BJ (cell line): ENCODE results near the gene TMEM222. TPM values are rescaled to one million over a fixed set of nuclear protein-coding genes. Genes with fewer than 3 reads are reported as not detected.

Experiments used
- CTCF ChIA-PET: fragments of 350-600 bp; formaldehyde crosslinking; extraction: SDS; loops from one replicate; lab custom pipeline; 2021; ENCODE audit warnings: antibody characterized with exemption, inconsistent platforms; lab: Yijun Ruan, JAX
- POLR2A ChIA-PET: fragments of 300-600 bp; sonication (Branson Sonifier 250); formaldehyde crosslinking; extraction: SDS; loops from one replicate; lab custom pipeline; 2021; ENCODE audit warnings: antibody characterized with exemption; lab: Charles Lee
- DNase-seq: peaks from one replicate; pipeline ENCODE4 v3.0.0-alpha.2; 2011; ENCODE audit warnings: low read depth
- H3K27me3 ChIP-seq: 2 replicates; pipeline ENCODE4 v1.6.0; 2011; ENCODE audit warnings: low read length; ENCODE audit not compliant: control insufficient read depth, insufficient read depth
- H3K36me3 ChIP-seq: 2 replicates; pipeline ENCODE4 v1.5.1; 2011; ENCODE audit warnings: low read length; ENCODE audit not compliant: control insufficient read depth, insufficient read depth
- H3K4me3 ChIP-seq: 2 replicates; pipeline ENCODE4 v1.5.1; 2011; ENCODE audit warnings: low read depth, mild to moderate bottlenecking, control low read depth, low read length
- polyA plus RNA-seq: library from polyadenylated mRNA; depleted of rRNA; stranded (reverse); fragments of >200 nt; gene quantifications from 2 replicates; pipeline ENCODE4 v1.2.3, GENCODE V29; 2011
- TF ChIP-seq, protein P1 (sequence below): IDR thresholded peaks from 2 replicates; pipeline ENCODE4 v1.5.1; 2011; ENCODE audit warnings: low read depth, mild to moderate bottlenecking, control low read depth, inconsistent platforms, low read length, moderate library complexity; ENCODE audit not compliant: insufficient read depth

TMEM222 gene
- polyA plus RNA-seq, 1 experiment = 76.2 TPM

DNA sequence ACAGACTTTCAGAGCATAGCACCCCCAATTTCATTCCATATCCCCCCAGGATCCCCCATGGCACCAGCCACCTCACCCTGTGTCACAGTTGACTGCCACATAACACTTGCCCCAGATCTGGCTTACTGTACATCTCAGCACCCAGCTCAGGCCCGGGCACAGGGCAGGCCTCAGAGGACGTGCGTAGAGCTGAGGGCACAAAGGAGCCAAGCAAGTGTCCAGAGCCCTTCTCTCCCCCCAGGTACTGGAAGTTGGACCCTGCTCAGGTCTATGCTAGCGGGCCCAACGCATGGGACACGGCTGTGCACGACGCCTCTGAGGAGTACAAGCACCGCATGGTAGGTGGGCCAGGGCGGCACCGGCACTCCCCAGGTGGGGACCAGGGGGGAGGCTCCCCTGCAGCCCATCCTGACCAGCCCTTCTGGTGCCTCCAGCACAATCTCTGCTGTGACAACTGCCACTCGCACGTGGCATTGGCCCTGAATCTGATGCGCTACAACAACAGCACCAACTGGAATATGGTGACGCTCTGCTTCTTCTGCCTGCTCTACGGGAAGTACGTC lies 11.8 kb downstream of the TMEM222 start:
- H3K4me3 ChIP-seq = no peak overlapping the region
- ChIA-PET CTCF (interaction anchor here (0.5 to 6.3 kb wide), 18 partner anchors 10 to 367 kb away, joined by 3 to 70 read pairs (median 7); partner anchors contain the start of genes MAP3K6 and SYTL1), POLR2A (interaction anchor here (0.5 kb wide), 1 partner anchor 32 kb away, joined by 13 read pairs; no protein-coding TSS in a partner anchor)
- peaks cover 29% of the 10 kb centered on the region for H3K36me3 ChIP-seq
- TF ChIP-seq, protein P1, sequence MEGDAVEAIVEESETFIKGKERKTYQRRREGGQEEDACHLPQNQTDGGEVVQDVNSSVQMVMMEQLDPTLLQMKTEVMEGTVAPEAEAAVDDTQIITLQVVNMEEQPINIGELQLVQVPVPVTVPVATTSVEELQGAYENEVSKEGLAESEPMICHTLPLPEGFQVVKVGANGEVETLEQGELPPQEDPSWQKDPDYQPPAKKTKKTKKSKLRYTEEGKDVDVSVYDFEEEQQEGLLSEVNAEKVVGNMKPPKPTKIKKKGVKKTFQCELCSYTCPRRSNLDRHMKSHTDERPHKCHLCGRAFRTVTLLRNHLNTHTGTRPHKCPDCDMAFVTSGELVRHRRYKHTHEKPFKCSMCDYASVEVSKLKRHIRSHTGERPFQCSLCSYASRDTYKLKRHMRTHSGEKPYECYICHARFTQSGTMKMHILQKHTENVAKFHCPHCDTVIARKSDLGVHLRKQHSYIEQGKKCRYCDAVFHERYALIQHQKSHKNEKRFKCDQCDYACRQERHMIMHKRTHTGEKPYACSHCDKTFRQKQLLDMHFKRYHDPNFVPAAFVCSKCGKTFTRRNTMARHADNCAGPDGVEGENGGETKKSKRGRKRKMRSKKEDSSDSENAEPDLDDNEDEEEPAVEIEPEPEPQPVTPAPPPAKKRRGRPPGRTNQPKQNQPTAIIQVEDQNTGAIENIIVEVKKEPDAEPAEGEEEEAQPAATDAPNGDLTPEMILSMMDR = no peak
- no peaks in the 10 kb centered on the region for H3K27me3 ChIP-seq
- no peak for DNase-seq

DNA sequence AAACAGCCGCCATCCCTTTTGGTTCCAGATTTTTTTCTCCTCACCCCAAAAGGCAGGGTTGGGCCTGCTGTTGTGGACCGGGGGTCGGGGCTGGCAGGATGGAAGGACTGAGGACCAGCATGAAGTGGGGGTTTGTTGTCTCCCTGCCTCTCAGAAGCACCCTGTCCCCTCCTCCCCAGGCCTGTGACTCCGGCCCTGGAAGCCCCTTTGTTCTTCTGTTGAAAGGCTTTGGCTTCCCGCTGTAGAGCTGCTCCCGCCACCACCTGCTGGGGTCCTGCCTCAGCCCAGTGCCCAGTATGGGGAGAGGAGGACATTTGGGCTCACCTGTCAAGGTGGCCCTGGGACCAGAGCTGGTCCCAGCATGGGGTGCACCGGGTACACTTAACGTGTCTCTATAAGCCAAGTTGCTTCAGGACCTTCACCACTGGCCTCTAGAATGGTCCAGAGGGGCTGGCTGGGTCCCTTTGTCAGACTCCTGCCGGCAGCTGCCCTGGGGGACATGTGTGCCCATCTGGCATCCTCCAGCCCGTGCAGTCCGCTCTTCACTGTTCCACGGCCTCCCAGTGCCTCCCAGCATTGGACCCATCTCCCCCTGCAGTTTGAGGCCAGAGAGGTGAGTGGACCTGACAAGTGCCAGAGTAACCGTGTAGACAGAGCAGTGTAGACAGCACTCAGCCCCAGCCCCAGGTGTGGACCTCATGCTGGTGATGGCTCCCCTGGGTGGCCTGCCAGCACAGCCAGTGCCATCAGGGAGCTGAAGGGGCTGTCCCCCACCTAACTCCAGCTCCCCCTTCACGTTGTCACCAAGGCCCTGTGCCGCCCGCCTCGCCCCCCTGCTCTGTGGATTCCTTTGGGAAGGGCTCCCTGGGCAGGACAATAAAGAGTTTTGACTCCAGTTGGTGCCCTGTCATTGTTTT lies 13.8 kb downstream of the TMEM222 start:
- TF ChIP-seq, protein P1 = no peak
- Histone ChIP-seq H3K36me3 (peaks cover 29% of the 10 kb centered on the region), H3K4me3 (no peak overlapping the region), H3K27me3 (no peaks in the 10 kb centered on the region)
- no peak for DNase-seq
- ChIA-PET CTCF (interaction anchor here (1.5 to 6.3 kb wide), 5 partner anchors 9 to 292 kb away, joined by 3 to 70 read pairs (median 8); partner anchors contain the start of gene MAP3K6), POLR2A (no interaction called here)

DNA sequence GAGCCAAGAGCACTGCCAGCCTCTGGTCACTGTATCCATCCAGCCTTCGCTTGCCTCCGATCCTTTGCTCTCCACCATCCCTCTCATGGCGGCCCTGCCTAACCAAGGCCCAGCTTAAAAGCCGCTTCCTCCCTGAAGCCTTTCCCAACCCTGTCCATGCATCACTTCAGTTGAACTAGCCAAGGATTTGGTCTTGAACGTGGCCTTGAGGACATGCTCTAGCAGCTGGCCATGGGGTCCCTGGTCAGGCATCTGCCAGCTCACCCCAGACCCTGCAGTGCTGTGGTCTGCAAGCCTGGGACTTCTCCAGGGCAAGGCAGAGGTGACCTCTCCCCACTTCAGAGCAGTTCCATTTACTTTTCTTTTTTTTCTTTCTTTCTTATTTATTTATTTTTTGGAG lies 14.8 kb downstream of the TMEM222 start:
- no peak overlapping the region for H3K4me3 ChIP-seq
- TF ChIP-seq, protein P1 = no peak
- POLR2A ChIA-PET = interaction anchor here (0.6 kb wide), 1 partner anchor 264 kb away, joined by 8 read pairs; no protein-coding TSS in a partner anchor
- no peak for DNase-seq
- H3K27me3 ChIP-seq = no peaks in the 10 kb centered on the region
- H3K36me3 ChIP-seq = peaks cover 29% of the 10 kb centered on the region
- CTCF ChIA-PET = interaction anchor here (1.5 to 6.3 kb wide), 4 partner anchors 10 to 293 kb away, joined by 3 to 70 read pairs (median 21); no protein-coding TSS in a partner anchor

DNA sequence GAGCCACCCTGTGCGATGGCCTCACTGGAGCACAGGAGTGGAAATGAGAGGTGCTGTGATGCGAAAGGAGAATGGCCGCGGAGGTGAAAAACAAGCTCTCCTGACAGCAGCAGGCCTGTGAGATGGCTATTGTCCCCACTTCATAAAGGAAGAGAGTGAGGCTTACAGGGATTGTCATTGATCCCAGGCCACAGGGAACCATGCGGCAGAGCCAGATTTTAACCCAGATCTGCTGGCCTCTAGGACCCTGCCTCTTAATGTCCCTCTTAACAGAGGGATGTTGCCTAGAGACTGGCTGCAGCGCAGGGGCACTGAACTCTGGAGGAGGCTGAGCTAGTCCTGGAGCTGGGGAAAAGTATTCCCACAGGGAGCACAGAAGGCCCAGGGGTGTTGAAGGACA lies 16.8 kb downstream of the TMEM222 start:
- DNase-seq = no peak
- CTCF ChIA-PET = interaction anchor here (1.2 to 1.5 kb wide), 2 partner anchors 19 to 39 kb away, joined by 3 to 7 read pairs; no protein-coding TSS in a partner anchor

More for the DNA sequence above, 16.8 kb downstream of the TMEM222 start:
- H3K27me3 ChIP-seq = no peaks in the 10 kb centered on the region
- TF ChIP-seq, protein P1 = no peak
- no peak overlapping the region for H3K4me3 ChIP-seq
- peaks cover 23% of the 10 kb centered on the region for H3K36me3 ChIP-seq
- POLR2A ChIA-PET = no interaction called here
